G401 (cell line): ENCODE data around the gene CCDC78. TPM values are rescaled to one million over a fixed set of nuclear protein-coding genes. Genes with fewer than 3 reads are reported as not detected.
A peak's percentile ranks its signal among the peaks of the same experiment; 100 is the strongest.
"Not testable (repeated sequence)": the region's sequence is repeated elsewhere in the genome, so short reads cannot be mapped to it uniquely, and the experiment has no call there.

ENCODE experiments used
- DNase-seq: peaks from one replicate; pipeline ENCODE4 v3.0.0-alpha.2; 2015; ENCODE audit warnings: low spot score
- in situ Hi-C: cut with HindIII; loops from 2 replicates; pipeline ENCODE4 v1.10.0; 2016; ENCODE audit warnings: low sequenced_read_pairs, mixed read lengths
- total RNA-seq: library from RNA; depleted of rRNA; stranded (reverse); fragments of >200 nt; shearing (Covaris generic); gene quantifications from 2 replicates; pipeline ENCODE4 v1.2.3, GENCODE V29; 2014

The CCDC78 gene
- total RNA-seq, 1 experiment from 2014 or later = 26.4 TPM

- in situ Hi-C loops = no loop called here
Observed at GRCh38 chr16:762595-763268, 36.5 kb upstream of the CCDC78 start.

GRCh38 chr16:761625-762513, 35.6 kb upstream of the CCDC78 start:
- no peak for DNase-seq
- in situ Hi-C loops = no loop called here

More at GRCh38 chr16:762595-763268, 36.5 kb upstream of the CCDC78 start:
- no peak for DNase-seq

- in situ Hi-C loops = no loop called here
Observed at GRCh38 chr16:760545-761343, 34.5 kb upstream of the CCDC78 start, which contains the start of gene MSLN. Gene MSLN, plus strand, starts transcription at chr16:760734. Its CDS starts 1,947 bp downstream, at chr16:762681.

GRCh38 chr16:760065-760464, 33.8 kb upstream of the CCDC78 start:
- DNase-seq = no peak
- in situ Hi-C loops = no loop called here

More at GRCh38 chr16:760545-761343, 34.5 kb upstream of the CCDC78 start, which contains the start of gene MSLN:
- DNase-seq = no peak

GRCh38 chr16:759110-759910, 33.1 kb upstream of the CCDC78 start:
- in situ Hi-C loops = no loop called here

GRCh38 chr16:756428-756827, 30.2 kb upstream of the CCDC78 start:
- in situ Hi-C loops = no loop called here
- no peak for DNase-seq

More at GRCh38 chr16:759110-759910, 33.1 kb upstream of the CCDC78 start:
- no peak for DNase-seq

GRCh38 chr16:754656-755055, 28.4 kb upstream of the CCDC78 start:
- in situ Hi-C loops = no loop called here
- DNase-seq = no peak

GRCh38 chr16:754121-754607, 27.9 kb upstream of the CCDC78 start:
- in situ Hi-C loops = not testable (repeated sequence)

GRCh38 chr16:752007-752312, 25.7 kb upstream of the CCDC78 start:
- in situ Hi-C loops = no loop called here

More at GRCh38 chr16:754121-754607, 27.9 kb upstream of the CCDC78 start:
- not testable (repeated sequence) for DNase-seq

GRCh38 chr16:751152-752006, 25.1 kb upstream of the CCDC78 start:
- peak; percentile 66 for DNase-seq
- in situ Hi-C loops = no loop called here

More at GRCh38 chr16:752007-752312, 25.7 kb upstream of the CCDC78 start:
- peak; percentile 30 for DNase-seq

GRCh38 chr16:750485-750884, 24.2 kb upstream of the CCDC78 start:
- DNase-seq = no peak
- in situ Hi-C loops = no loop called here

- in situ Hi-C loops = no loop called here
- no peak for DNase-seq
Observed at GRCh38 chr16:749010-749409, 22.8 kb upstream of the CCDC78 start.

GRCh38 chr16:747978-748746, 21.9 kb upstream of the CCDC78 start:
- DNase-seq = no peak
- in situ Hi-C loops = no loop called here

- DNase-seq = no peak
- in situ Hi-C loops = no loop called here
Observed at GRCh38 chr16:746637-747036, 20.4 kb upstream of the CCDC78 start.

GRCh38 chr16:745739-746138, 19.5 kb upstream of the CCDC78 start:
- no peak for DNase-seq
- in situ Hi-C loops = no loop called here

- in situ Hi-C loops = no loop called here
- DNase-seq = no peak
Observed at GRCh38 chr16:743794-744500, 17.7 kb upstream of the CCDC78 start.
